HL-60/S4 (cell line): Measurements from ENCODE around the gene CDV3.

ENCODE experiments used
- in situ Hi-C: fragments of 300-500 bp; cut with MboI; formaldehyde crosslinking; loops from 2 replicates; pipeline ENCODE4 v1.14.3; 2022; ENCODE audit warnings: low sequenced_read_pairs

Gene CDV3

DNA sequence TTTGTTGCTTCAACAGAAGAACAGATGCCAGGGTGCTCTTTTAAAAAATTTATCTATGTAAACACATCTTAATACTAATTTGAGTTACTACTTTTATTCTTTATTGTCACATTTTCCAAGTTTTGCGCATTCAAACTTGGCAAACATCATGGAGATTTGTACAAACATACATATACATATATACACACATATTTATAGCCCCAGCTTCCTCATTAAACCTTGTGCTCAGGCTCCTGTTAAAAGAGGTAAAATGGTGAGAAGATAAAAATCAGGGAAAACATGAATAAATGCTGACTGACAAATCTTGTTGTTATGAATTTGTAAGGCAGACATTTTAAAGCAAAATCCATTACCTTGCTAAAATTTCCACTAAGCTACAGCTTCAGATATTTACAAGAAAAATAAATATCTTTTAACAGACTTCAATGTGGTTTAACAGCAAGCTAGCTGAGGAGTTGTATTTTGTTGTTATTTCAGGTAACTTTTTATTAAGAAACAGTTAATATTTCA, 27.1 kb downstream of the CDV3 start:
- in situ Hi-C loops = no loop called here

DNA sequence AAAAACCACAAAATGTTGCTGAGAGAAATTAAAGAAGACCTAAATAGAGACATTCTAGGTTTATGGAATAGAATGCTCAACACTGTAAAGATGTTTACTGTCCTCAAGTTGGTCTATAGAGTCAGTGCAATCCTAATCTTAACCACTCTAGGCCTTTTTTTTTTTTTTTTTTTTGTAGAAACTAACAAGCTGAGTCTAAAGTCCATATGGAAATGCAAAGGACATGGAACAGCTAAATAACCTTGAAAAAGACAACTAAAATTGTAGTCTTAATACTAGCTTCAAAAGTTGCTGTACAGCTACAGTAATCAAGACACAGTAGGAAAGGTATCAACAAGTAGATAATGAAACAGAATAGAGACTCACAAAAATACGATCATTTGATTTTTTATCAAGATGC, 32.9 kb downstream of the CDV3 start:
- in situ Hi-C loops = no loop called here

DNA sequence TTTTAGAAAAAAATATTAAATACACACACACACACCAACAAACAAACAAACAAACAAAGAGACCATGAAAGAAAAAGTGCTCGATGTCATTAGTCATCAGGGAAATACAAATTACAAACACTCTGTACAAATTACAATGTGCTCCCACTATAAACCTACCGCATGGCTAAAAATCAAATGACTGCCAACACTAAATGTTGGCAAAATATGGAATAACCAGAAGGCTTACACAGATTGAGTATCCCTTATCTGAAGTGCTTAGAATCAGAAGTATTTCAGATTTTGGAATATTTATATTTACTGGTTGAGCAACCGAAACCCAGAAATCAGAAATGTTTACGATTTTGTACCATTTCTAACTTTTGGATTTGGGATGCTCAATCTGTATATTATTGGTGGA, 33.4 kb downstream of the CDV3 start:
- in situ Hi-C loops = no loop called here

DNA sequence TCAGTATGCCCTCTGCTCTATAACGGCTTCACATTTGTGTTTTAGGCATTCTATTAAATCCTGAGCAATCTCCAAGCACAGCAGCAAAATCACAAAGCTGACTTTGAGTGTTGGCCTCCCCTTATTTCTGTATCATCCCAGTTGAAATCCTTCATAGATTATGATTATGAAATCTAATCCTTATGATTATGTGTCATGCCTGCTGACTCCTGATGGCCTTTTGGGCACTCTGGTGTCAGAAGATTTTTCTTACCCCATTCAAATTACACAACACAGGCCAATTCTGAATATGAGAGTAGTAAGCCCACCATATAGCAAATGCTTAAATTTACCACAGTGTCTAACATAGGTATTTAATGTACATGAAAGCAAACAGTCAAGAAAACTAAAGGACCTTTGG, 34.3 kb downstream of the CDV3 start:
- in situ Hi-C loops = no loop called here

DNA sequence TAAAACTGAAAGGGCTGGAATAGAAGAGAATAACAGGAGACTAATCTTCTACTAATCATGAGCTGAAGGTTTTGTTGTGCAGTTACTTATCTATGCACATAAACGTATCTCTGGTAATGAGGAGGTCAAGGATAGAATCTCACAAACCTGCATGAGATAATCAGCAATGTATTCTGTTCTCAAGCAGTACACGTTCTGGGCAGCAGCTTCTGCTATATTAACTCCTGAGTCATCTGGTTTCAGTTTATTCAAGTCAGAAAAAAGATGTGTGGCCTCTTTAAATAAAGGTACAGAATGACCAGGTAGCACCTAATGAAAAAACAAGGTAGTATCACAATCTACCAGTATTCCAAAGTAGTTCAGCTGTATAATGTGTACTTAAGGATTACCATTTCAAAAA, 34.9 kb downstream of the CDV3 start:
- in situ Hi-C loops = no loop called here

DNA sequence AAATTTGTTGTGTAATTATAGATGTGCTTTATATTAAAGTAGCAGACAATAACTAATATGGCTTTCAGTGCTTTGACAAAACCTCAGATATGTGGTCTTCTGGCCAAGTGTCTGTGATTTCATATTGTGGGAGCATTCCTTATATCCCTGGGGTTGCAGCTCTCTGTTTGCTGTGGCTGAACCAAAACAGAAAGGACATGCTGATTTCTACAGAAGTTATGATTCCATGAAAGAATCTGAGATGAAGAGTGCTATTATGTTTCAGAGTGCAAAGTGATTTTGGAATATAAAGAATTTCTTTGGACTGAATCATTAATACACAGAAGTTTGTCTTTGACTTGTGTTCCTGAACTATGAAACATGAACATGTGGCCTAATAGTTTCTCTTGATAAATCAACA, 36.5 kb downstream of the CDV3 start:
- in situ Hi-C loops = no loop called here

DNA sequence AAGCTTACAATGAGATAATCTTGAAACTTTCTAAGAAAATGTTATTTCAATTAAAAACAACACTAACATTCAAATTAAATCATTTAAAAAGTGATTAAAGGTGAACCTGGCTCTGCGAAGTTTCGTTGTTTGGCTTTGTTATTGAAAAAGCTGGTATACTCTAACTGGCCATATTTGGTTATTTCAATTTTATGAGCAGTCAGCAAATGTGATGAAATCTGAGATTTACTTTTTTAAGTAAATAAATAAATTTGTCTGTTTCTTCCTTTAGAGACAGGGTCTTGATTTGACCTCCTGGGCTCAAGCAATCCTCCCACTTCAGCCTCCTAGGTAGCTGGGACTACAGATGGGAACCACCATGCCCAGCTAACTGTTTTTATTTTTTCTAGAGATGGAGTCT, 38.0 kb downstream of the CDV3 start:
- in situ Hi-C loops = no loop called here

DNA sequence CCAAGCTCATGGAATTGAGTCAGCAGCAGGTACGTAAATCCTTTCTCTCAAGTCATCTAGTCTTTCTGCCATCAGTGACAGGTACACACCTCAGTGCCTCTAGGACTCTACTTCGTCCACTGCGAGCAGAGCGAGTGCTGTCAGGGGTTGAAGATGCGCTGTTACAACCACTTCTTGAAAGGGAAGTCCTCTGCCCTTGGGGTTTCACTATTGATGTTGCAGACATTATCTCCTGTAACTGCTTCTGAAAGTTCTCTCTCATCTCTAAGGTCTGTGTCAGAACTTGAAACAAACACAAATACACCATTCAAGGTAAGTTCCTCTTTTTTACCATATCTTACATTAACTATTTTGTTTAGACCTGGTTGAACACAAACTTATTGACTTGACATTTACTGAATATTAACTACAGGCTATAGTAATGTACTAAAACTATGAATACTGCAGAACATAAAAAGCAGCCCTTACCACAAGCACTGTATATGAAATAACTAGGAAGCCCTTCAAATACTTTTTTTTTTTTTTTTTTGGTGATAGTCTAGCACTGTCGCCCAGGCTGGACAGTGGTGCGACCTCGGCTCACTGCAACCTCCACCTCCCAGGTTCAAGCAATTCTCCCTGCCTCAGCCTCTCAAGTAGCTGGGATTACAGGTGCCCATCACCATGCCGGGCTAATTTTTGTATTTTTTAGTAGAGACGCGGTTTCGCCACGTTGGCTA, 46.7 kb downstream of the CDV3 start:
- in situ Hi-C loops = no loop called here

DNA sequence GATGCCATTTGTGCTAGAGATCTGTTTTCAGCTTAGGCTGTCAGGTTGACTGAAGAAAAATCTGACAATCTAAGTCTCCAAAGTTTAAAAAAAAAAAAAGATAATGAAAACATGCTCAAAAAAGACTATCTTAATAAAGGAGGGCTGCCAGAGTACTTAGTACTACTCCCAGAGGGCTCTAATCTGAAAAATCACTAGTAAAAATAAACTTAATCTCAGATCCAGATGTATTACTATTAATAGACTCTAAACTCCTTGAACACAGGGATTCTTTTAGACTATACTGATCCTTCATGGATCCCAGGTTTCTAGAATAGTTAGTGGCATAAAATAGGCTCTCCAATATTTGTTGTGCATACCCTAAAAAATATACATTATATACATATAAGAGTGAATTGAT, 54.3 kb downstream of the CDV3 start:
- in situ Hi-C loops = no loop called here

DNA sequence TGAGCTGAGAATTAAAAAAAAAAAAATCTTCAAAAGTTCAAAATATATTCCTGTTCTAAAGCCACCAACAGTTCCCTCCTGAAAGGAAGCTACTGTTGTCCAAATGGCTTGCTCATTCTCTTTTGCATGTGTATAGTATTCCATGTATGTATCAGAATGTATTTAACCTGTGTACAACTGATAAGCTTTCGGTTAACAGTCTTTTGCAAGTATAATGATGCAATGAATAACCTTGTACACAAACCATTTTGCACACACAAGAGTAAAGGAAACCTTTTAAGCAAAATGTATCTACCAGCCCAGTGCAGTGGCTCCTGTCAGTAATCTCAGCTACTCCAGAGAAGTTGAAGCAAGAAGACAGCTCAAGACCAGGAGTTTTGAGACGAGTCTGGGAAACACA, 55.7 kb downstream of the CDV3 start:
- in situ Hi-C loops = no loop called here

DNA sequence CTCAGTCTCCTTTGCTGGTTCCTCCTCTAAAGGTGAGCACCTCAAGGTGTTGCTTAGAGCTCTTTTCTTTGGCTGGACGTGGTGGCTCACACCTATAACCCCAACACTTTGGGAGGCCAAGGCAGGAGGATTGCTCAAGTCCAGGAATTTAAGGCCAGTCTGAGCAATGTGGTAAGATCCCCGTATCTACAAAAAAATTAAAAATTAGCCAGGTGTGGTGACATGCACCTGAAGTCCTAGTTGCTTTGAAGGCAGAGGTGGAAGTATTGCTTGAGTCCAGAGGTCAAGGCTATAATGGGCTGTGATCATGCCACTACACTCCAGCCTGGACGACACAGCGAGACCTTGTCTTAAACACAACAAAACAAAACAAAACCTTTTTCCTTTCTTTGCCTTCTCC, 60.0 kb downstream of the CDV3 start:
- in situ Hi-C loops = no loop called here
